H1 (cell line): ENCODE measurements around the gene PAX3. TPM values are rescaled to one million over a fixed set of nuclear protein-coding genes. Genes with fewer than 3 reads are reported as not detected.

ENCODE experiments used
- BRCA1 ChIP-seq: IDR thresholded peaks from 2 replicates; pipeline ENCODE4 v1.6.1; 2012; ENCODE audit warnings: low read depth, low read length, improper control_type of control experiment
- CHD7 ChIP-seq: fragments of 300-600 bp; sonication (generic); IDR thresholded peaks from 2 replicates; pipeline ENCODE4 v1.7.1; 2012; ENCODE audit warnings: low read length, moderate library complexity, mild to moderate bottlenecking, inconsistent platforms; ENCODE audit not compliant: insufficient replicate concordance
- CREB1 ChIP-seq: IDR thresholded peaks from 2 replicates; pipeline ENCODE4 v1.6.1; 2012; ENCODE audit warnings: inconsistent platforms
- GABPA ChIP-seq: IDR thresholded peaks from 2 replicates; pipeline ENCODE4 v1.6.1; 2011; ENCODE audit warnings: mild to moderate bottlenecking, low read length, moderate library complexity, borderline replicate concordance; ENCODE audit not compliant: insufficient read depth
- PHF8 ChIP-seq: fragments of 200-600 bp; sonication (generic); conservative IDR thresholded peaks from 2 replicates; pipeline ENCODE4 v1.7.1; 2012; ENCODE audit warnings: low read depth, mild to moderate bottlenecking, inconsistent platforms, low read length, moderate library complexity
- POLR2AphosphoS5 ChIP-seq: IDR thresholded peaks from 2 replicates; pipeline ENCODE4 v1.6.1; 2011; ENCODE audit warnings: low read depth, low read length
- RBBP5 ChIP-seq: IDR thresholded peaks from 2 replicates; pipeline ENCODE4 v1.7.1; 2012; ENCODE audit warnings: low read depth, mild to moderate bottlenecking, inconsistent platforms, low read length, moderate library complexity, borderline replicate concordance
- SP1 ChIP-seq: IDR thresholded peaks from 2 replicates; pipeline ENCODE4 v1.6.1; 2011; ENCODE audit warnings: low read depth, low read length
- SP2 ChIP-seq: IDR thresholded peaks from 2 replicates; pipeline ENCODE4 v1.6.1; 2012; ENCODE audit warnings: mild to moderate bottlenecking, low read length, inconsistent platforms
- SUZ12 ChIP-seq: fragments of 200-600 bp; sonication (generic); IDR thresholded peaks from 2 replicates; pipeline ENCODE4 v1.6.1; 2012; ENCODE audit warnings: mild to moderate bottlenecking, inconsistent platforms, low read length, moderate library complexity, mixed read lengths
- polyA plus RNA-seq, 7 experiments: library from polyadenylated mRNA; depleted of rRNA in 3 of 7; stranded (reverse) in 5 of 7; unstranded in 2 of 7; fragments of >200 nt in 5 of 7; fragments of 200-250 nt in 2 of 7; gene quantifications; 1 replicate in 5 of 7; 2 replicates in 1 of 7; 4 replicates in 1 of 7; pipeline versions ENCODE4 v1.2.1 to v1.2.3, GENCODE V29; 2011 to 2013; ENCODE audit warnings: missing spikeins in 2 of 7, mixed read lengths in 2 of 7
- total RNA-seq: library from RNA; stranded (reverse); fragmentation: NEBNext Ultra II Directional; extraction: Animal tissue kit (Norgen Biotek cat#: 25700); gene quantifications from 2 replicates; pipeline ENCODE4 v1.2.1, GENCODE V29; 2021

Gene PAX3
- total and polyA plus RNA-seq, 2 of the 8 experiments (the other 6 are each of a cell fraction or from before 2014, with no cell fraction given) = 0.33 TPM; not detected in 1

DNA sequence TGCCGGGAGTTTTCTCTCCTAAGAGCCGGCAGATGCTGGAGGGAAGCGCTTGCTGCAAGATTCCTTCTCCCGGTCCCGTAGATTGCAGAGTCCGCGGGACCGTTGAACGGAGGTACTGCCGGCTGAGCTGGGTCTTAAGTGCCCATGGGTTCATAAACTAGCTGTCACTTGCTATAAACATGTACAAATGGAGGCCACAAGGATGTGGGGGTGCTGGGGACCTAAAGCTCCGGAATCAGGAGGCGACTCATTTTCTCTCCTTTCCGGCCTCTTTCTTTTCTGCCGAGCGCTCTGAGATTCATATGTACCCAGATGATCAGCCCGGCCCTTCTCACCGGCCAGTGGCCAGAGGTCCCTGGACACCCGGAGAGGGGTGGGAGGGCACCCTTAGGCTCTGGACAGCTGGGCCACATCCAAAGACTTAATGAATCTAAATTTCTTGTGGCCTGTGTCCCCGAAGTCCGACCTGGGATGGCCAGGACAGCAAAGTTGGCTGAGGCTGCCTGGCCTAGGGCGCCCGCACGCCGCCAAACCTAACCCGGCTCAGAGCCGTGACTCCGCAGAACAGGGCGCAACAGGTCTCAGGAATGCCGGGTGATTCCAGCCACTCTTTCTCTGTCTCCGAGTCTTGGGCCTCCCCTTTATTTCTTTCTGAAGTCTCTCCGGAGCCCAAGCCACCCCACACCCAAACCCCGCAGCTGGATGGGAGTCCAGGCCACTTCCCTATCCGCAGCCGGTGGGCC lies 2.4 kb upstream of the PAX3 start (continued):
- no peak for TF ChIP-seq GABPA
- TF ChIP-seq SUZ12 = peak; percentile 94
- TF ChIP-seq BRCA1 = no peak
- TF ChIP-seq SP2 = no peak
- TF ChIP-seq PHF8 = no peak
- TF ChIP-seq RBBP5 = no peak
- TF ChIP-seq CREB1 = no peak
- no peak for TF ChIP-seq CHD7
- no peak for TF ChIP-seq POLR2AphosphoS5
- no peak for TF ChIP-seq SP1
